Gastroesophageal sphincter (tissue), 4 donors: Measurements from ENCODE around the gene CNOT2. TPM values are rescaled to one million over a fixed set of nuclear protein-coding genes. Genes with fewer than 3 reads are reported as not detected.

ENCODE experiments used
- ATAC-seq: fragments of 150-250 bp; one replicate; pipeline ENCODE4 v1.9.1; 2016; ENCODE audit warnings: mild to moderate bottlenecking, moderate library complexity
- H3K27ac ChIP-seq, 4 donors: fragments of 200-600 bp; sonication (generic) in 3 of 4; 1 replicate in 3 of 4; 2 replicates in 1 of 4; pipeline ENCODE4 v1.5.1; 2016 to 2019
- H3K27me3 ChIP-seq: fragments of 200-600 bp; sonication (generic); one replicate; pipeline ENCODE4 v1.5.1; 2019
- H3K36me3 ChIP-seq, 2 donors: fragments of 200-600 bp; sonication (generic); one replicate each; pipeline ENCODE4 v1.5.1; 2019; ENCODE audit warnings: control low read depth in 1 of 2
- H3K4me1 ChIP-seq, 3 donors: fragments of 200-600 bp; sonication (generic); 1 replicate in 2 of 3; 2 replicates in 1 of 3; pipeline ENCODE4 v1.5.1; 2016 to 2019; ENCODE audit warnings: control low read depth in 2 of 3
- H3K4me3 ChIP-seq, 2 donors: fragments of 200-600 bp; sonication (generic); one replicate each; pipeline ENCODE4 v1.5.1; 2019; ENCODE audit warnings: mild to moderate bottlenecking in 1 of 2, moderate library complexity in 1 of 2
- H3K9me3 ChIP-seq, 3 donors: fragments of 200-600 bp; sonication (generic); one replicate each; pipeline ENCODE4 v1.5.1; 2017 to 2019; ENCODE audit warnings: control low read depth in 2 of 3
- EP300 ChIP-seq: sonication (generic); formaldehyde crosslinking; IDR thresholded peaks from one replicate; pipeline ENCODE4 v1.6.1; 2017; ENCODE audit warnings: antibody characterized with exemption, mild to moderate bottlenecking
- POLR2A ChIP-seq, 2 donors: fragments of 450-650 bp; IDR thresholded peaks; one replicate each; pipeline ENCODE4 v1.6.1; 2017; ENCODE audit warnings: antibody characterized with exemption in 2 of 2, mild to moderate bottlenecking in 2 of 2, moderate library complexity in 1 of 2
- POLR2AphosphoS5 ChIP-seq: sonication (generic); formaldehyde crosslinking; IDR thresholded peaks from one replicate; pipeline ENCODE4 v1.6.1; 2017; ENCODE audit warnings: antibody characterized with exemption
- WGBS, 2 donors: methylation state at CpG; one replicate each; pipeline ENCODE4 v1.1.5; 2018; ENCODE audit warnings: low coverage in 1 of 2; 5-methylcytosine and 5-hydroxymethylcytosine counted together
- total RNA-seq, 4 donors: library from RNA; depleted of rRNA; stranded (reverse); fragments of >200 nt; gene quantifications; one replicate each; pipeline ENCODE4 v1.1.0, GENCODE V29; 2016
- TF ChIP-seq, protein P1 (sequence below), 4 experiments: fragments of 200-600 bp in 2 of 4; fragments of 450-650 bp in 2 of 4; sonication (generic) in 1 of 4; IDR thresholded peaks; one replicate each; pipeline ENCODE4 v1.5.1; 2017 to 2019; ENCODE audit warnings: antibody characterized with exemption in 4 of 4, mild to moderate bottlenecking in 2 of 4, moderate library complexity in 2 of 4

Gene CNOT2
- total RNA-seq, 4 donors from 2014 or later, result 71.9 to 125 (median 101) TPM

DNA sequence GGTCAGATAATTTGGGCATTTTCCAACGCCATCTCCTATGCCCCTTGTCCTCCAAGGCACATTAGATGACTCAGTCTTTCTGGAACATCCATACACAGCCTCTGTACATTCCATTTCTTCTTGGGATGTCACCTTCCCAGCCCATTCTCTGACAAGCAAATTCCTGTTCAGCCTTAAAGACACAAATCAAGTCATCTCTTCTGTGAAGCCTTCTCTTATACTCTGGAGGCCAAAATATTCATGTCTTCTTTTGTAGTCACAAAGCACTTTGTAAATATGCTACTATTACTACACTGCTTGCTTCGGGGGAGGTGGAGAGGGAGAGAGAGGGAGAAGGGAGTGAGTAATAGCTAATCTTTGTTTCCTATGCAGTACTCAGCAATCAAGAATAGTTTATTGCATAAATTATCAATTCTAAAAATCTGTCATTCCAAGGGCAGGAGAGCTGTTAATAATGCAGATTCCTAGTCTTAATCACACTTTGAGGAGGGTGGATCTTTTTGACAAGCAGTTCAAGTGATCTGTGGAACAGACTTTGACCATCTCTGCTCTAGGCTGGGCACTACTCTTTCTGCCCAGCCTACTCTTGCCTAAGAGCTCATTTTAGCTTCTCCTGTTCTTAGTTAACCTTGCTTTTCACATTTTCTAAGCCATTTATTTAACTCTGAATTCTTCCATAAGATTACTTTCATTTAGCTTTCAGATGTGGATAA, 150.7 kb downstream of the CNOT2 start:
- peaks cover 0 to 13% (median 0%) of the 10 kb centered on the region in 3 donors for H3K9me3 ChIP-seq
- H3K27ac ChIP-seq, result no peak overlapping the region
- TF ChIP-seq, protein P1, sequence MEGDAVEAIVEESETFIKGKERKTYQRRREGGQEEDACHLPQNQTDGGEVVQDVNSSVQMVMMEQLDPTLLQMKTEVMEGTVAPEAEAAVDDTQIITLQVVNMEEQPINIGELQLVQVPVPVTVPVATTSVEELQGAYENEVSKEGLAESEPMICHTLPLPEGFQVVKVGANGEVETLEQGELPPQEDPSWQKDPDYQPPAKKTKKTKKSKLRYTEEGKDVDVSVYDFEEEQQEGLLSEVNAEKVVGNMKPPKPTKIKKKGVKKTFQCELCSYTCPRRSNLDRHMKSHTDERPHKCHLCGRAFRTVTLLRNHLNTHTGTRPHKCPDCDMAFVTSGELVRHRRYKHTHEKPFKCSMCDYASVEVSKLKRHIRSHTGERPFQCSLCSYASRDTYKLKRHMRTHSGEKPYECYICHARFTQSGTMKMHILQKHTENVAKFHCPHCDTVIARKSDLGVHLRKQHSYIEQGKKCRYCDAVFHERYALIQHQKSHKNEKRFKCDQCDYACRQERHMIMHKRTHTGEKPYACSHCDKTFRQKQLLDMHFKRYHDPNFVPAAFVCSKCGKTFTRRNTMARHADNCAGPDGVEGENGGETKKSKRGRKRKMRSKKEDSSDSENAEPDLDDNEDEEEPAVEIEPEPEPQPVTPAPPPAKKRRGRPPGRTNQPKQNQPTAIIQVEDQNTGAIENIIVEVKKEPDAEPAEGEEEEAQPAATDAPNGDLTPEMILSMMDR (IDR thresholded peaks at IDR 0.05), result no peak
- TF ChIP-seq EP300 (no peak), POLR2A (IDR thresholded peaks at IDR 0.05) (no peak), POLR2AphosphoS5 (no peak)
- H3K36me3 ChIP-seq, result no peaks in the 10 kb centered on the region
- WGBS, 2 donors, result 68 to 70% methylated on average over 2 of the region's 2 CpGs
- no peak overlapping the region for H3K4me3 ChIP-seq
- ATAC-seq, result no peak
- H3K4me1 ChIP-seq, result no peaks in the 10 kb centered on the region
- no peaks in the 10 kb centered on the region for H3K27me3 ChIP-seq

DNA sequence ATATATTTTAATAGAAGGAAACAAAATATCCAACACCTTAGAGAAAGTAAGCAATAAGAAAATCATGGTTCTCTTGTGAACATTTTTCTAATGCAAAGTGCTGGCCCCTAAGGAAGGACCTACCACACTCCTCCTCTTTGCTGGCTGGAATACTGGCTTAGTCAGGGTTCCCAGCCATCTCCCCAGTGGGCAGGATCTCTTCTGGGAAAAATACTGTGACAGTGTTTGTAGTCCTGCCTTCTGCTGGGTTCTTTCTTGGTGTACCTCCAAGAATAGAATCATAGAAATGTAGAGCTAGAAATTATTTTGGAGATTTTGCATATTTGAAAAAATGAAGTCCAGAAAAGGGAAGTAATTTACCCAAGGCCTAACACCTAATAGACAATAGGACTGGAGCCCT, 154.8 kb downstream of the CNOT2 start:
- Histone ChIP-seq H3K9me3 (no peaks in the 10 kb centered on the region), H3K27me3 (no peaks in the 10 kb centered on the region), H3K4me1 (no peaks in the 10 kb centered on the region), H3K4me3 (no peak overlapping the region), H3K36me3 (peaks cover 0 to 13% of the 10 kb centered on the region in 2 donors), H3K27ac (no peak overlapping the region)
- no peak for TF ChIP-seq POLR2AphosphoS5
- no peak for TF ChIP-seq POLR2A (IDR thresholded peaks at IDR 0.05)
- TF ChIP-seq EP300, result no peak
- TF ChIP-seq, protein P1 (IDR thresholded peaks at IDR 0.05), result no peak
- ATAC-seq, result no peak

DNA sequence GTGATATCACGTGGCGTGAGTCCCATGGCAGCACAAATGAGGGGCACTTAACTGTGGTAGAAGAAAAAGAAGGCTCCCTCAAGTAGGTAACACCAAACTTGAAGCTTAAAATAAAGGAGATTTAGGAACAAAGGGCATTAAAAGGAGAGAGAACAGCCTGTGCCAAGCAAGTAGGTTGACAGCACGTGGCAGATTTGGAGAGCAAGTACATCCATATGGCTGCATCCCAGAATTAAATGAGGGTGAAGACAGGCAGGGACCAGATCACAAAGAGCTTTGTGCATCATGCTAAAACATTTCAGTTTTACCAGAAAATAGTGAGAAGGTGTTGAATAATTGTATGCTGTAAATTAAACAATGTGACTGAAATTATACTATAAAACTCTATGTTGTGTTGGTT, 155.6 kb downstream of the CNOT2 start:
- Histone ChIP-seq H3K4me3 (no peak overlapping the region), H3K9me3 (no peaks in the 10 kb centered on the region), H3K4me1 (no peaks in the 10 kb centered on the region), H3K36me3 (peaks cover 0 to 13% of the 10 kb centered on the region in 2 donors), H3K27ac (no peak overlapping the region), H3K27me3 (no peaks in the 10 kb centered on the region)
- ATAC-seq, result no peak
- TF ChIP-seq, protein P1 (IDR thresholded peaks at IDR 0.05), result no peak
- TF ChIP-seq EP300, result no peak
- TF ChIP-seq POLR2AphosphoS5, result no peak
- 81 to 86% methylated on average over 3 of the region's 3 CpGs for WGBS, 2 donors

DNA sequence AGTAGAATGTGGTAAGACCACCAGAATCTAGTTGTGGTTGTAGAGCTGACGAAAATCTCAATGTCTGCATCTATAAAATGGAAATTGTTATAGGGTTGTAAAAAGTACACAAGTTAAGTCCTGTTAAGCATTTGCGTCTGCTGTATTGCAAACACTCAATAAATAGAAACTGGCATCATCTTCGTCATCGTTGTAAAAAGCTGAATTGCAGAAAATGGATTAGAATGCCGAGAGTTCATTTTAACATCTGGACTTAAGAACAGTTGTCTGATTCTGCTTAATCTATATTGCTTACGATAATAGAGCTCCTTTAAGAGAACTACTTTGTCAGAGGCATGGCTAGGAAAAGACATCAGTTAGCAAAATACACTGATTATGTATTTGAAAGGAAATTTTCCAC, 156.1 kb downstream of the CNOT2 start:
- no peak for ATAC-seq
- H3K36me3 ChIP-seq, result peaks cover 0 to 13% of the 10 kb centered on the region in 2 donors
- no peak overlapping the region for H3K4me3 ChIP-seq
- no peaks in the 10 kb centered on the region for H3K4me1 ChIP-seq
- H3K27ac ChIP-seq, result no peak overlapping the region
- TF ChIP-seq EP300 (no peak), POLR2A (IDR thresholded peaks at IDR 0.05) (no peak), POLR2AphosphoS5 (no peak)
- TF ChIP-seq, protein P1 (IDR thresholded peaks at IDR 0.05), result no peak
- H3K9me3 ChIP-seq, result no peaks in the 10 kb centered on the region
- no peaks in the 10 kb centered on the region for H3K27me3 ChIP-seq
- 56 to 65% methylated on average over 6 of the region's 6 CpGs for WGBS, 2 donors

DNA sequence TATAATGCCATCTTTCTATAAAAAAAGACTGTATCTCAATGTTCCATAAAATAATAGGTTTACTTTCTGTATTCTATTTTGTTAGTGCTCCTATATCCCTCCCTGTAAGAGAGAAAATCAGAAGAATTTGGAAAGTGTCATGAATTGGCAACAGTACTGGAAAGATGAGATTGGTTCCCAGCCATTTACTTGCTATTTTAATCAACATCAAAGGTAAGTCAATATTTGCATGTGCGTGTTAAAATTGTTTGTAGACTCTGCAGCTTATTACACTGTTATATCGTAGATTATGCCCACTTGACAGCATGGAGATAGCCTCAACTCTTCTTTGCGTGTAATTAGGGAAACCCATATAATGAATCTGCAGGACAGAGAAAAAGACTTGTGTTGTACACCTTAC, 156.9 kb downstream of the CNOT2 start:
- ATAC-seq, result no peak
- Histone ChIP-seq H3K27ac (no peak overlapping the region), H3K4me1 (no peaks in the 10 kb centered on the region), H3K36me3 (peaks cover 0 to 13% of the 10 kb centered on the region in 2 donors), H3K9me3 (no peaks in the 10 kb centered on the region), H3K4me3 (no peak overlapping the region), H3K27me3 (no peaks in the 10 kb centered on the region)
- no peak for TF ChIP-seq EP300
- WGBS, 2 donors, result 75 to 83% methylated on average over 3 of the region's 3 CpGs
